HG03432 (cell line): ENCODE data around the gene PFKP.
"Not testable (repeated sequence)": the region's sequence is repeated elsewhere in the genome, so short reads cannot be mapped to it uniquely, and the experiment has no call there.

Experiments
- ATAC-seq: cut with Tn5 transposase; IDR thresholded peaks from one replicate; pipeline ENCODE4 v1.9.1; 2021; ENCODE audit warnings: mild to moderate bottlenecking, moderate library complexity; ENCODE audit not compliant: unreplicated experiment

The PFKP gene

DNA sequence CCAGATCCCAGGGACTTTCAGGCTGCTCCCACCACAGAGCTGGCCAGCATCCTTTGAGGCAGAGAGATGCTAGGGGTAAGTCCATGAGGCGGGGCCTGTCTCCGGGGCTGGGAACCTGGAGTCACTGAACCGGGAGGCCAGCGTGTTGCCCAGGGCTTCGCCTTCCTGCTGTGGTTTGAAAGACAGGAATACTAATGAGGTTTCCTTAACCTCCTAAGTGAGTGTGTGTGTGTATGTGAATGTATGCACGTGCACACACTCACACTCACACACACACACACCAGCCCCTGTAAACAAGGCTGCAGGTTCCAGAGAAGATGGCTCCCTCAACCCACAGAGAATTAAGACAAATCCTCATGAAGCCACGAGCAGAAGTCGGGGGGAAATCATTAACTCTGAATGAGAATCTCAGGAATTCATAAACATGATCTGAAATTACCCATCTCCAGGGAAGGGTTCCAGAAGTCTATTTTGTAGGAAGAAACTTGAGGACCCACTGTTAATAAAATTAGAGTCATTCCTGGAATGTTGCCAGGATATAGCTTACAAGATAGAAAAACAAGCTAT is 20.3 kb upstream of the PFKP start:
- ATAC-seq, result no peak

- no peak for ATAC-seq
Observed at GRCh38 chr10:3047596-3047995, 19.8 kb upstream of the PFKP start.

DNA sequence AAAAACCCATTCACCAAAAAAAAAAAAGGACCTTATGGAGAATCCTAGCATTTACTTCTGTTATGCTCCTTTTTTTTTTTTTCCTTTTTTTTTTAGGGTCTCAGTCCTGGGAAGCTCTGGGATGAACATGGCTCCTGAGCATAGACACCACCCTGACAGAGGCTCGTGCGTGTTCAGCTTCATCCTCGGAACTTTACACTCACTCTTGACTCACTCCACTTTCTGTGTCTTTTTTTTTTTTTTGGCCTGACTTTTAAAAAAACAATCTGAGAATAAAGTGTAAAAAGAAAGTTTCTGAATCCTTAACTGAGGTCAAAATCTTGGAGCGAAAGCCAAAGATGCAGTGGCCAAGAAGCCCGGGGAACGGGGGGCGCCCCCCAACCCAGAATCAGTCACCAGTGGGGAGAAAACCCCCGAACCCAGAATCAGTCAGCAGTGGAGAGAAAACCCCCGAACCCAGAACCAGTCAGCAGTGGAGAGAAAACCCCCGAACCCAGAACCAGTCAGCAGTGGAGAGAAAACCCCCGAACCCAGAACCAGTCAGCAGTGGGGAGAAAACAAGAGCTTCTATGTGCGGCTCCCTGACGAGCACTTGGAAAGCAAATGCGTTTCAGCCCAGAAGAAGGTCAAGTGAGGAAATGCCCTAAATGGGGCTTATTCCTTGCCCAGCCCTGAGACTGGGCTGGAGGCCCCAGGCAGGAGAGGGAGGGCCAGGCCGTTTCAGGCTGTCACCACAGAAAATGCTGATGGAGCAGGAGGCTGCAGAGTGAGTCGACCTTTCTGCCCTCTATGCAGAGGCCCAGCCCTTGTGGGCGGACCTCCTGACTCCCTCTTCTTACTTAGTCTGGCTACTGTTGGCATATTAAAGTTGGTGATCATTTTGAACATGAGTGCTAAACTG is 19.0 kb upstream of the PFKP start:
- no peak for ATAC-seq

GRCh38 chr10:3051692-3052091 is 15.7 kb upstream of the PFKP start:
- ATAC-seq, result no peak

DNA sequence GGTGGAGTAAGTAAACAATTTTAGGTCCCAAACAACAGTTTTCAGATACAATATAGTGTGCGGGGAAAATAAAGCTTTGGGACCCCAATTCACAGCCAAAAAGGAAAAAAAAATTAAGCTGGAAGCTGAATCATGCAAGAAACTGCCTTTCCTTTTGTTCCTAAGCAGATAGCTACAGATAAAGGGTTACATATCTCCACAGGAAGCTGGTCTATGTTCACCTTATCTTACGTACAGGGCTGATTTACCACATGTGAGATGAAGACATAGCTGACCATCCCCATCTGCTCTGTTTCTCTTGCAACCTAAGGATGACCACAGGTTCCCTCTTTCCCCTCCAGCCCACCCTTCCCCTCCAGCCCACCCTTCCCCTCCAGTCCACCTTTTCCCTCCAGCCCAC is 14.2 kb upstream of the PFKP start:
- no peak for ATAC-seq

DNA sequence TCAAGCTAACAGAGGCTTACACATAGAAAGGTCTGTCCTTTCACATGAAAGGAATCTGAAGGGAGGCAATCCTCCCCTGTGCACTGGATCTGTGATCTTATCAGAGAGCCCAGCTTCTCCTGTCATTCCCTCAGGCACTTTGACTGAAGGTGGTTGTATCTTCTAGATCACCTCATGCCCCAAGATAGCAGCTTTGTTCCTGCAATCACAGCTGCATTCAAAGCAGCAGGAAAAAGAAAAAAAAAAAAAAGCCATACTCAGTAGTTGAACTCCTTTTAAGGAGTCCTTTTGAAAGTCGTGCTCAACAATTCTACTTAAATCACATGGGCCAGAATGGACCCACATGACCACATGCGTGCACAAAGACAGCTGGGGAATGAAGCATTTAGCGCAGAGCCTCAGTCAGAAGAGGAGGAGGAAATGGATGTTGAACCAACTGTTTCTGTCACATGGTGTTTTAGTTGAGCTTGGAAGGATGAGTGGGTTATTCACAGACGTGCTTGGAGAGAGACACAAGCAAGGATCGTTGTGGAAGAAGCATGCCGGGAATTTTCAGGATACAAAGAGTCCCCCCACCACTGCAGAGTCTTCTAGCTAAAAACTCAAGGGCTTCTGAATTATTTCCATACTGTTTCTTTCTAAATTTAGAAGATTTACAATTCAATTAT is 13.0 kb upstream of the PFKP start:
- ATAC-seq, result no peak

DNA sequence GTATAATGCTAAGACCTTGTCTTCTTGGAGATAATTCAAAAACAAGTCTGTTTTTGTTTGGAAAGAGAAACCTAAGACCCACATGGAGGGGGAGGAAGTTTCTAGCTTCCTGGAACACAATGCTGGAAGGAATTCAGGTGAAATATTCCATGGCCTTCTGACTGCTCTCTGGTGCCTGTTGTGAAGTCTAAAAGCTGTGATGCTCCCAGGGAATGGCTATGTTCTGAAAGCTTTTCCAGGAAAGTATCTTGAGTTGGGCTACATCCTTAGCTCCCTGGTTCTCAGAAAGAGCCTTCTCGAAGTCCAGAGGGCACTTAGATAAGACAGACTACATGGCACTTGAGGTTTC is 12.5 kb upstream of the PFKP start:
- no peak for ATAC-seq

DNA sequence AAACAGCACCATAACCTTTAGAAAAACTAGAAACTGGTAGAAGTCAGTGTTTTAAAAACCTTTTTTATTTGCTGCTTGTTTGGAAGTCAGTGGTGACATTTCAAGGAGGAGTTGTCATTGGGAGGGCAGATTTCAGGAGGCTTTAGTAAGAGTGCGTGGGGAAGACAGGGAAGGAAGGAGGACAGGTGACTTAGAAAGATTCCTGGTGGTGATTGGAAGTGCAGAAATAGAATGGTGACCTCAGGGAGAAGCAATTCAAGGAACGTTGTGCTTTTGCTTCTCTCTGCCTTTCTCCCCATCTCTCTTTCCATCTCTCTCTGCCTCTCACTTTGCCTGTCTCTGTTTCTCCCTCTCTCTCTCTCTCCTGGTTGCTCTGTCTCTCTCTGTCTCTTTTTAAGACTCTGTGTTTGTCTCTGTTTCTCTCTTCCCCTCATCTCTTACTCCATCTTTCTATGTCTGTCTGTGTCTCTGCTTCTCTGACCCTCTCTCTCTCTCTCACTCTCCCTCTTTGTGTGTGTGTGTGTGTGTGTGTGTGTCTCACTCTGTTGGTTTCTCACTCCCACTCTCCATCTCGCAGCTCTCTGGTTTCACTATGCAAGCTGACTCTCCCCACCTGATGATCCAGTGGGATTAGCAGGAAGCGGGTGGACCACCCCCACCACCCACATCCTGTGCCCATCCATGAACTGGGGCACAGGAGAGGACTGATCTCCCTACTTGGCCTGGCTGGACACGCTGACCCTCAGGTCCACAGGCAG is 10.9 kb upstream of the PFKP start:
- no peak for ATAC-seq

DNA sequence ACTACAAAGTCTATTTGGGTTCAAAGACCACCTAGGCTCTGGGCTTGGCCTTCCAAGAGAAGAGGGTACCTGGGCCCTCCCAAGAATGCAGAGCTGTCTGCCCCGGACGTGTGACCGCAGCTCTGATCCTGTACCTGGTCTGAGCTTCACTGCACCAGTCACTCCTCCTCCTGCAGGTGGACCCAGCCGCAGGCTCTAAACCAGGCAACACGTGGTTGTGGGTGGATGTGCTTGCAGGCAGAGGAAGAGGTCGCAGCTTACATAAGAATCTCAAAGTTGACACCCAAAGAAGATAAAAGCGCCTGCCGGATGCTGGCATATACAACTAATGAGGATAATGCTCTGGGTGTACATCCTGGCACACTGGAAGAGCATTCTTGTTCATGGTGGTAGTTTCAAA is 9.4 kb upstream of the PFKP start:
- no peak for ATAC-seq

DNA sequence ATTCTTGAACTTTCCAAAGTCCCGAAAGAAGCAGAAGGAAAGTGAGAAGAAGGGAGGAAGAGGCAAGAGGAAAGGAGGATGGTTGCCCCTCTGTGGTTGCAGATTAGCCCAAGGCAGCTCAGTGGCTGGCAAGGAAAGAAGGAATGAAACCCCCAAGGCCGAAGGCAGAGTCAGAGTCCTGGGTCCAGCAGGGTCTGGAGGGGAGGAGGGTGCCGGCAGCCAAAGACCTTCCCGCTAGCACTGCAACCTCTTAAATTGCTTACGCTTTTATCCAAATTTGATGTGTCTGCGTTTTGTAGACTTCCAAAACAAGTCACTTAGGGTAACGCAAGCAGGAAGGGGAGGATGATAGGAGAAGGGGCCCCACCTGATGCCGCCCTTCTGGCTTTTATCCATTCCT is 7.4 kb upstream of the PFKP start:
- no peak for ATAC-seq

GRCh38 chr10:3060481-3060889 is 6.9 kb upstream of the PFKP start:
- no peak for ATAC-seq

DNA sequence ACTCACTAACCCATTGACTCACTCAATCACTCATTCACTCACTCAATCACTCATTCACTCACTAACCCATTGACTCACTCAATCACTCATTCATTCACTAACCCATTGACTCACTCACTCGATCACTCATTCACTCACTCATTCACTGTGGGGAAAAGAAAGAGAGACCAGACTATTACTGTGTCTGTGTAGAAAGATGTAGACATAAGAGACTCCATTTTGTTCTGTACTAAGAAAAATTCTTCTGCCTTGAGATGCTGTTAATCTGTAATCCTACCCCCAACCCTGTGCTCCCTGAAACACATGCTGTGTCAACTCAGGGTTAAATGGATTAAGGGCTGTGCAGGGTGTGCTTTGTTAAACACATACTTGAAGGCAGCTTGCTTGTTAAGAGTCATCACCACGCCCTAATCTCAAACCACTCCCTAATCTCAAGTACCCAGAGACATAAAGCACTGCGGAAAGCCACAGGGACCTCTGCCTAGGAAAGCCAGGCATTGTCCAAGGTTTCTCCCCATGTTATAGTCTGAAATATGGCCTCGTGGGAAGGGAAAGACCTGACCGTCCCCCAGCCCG is 5.9 kb upstream of the PFKP start:
- not testable (repeated sequence) for ATAC-seq

GRCh38 chr10:3062502-3063186 is 4.7 kb upstream of the PFKP start:
- ATAC-seq, result no peak

DNA sequence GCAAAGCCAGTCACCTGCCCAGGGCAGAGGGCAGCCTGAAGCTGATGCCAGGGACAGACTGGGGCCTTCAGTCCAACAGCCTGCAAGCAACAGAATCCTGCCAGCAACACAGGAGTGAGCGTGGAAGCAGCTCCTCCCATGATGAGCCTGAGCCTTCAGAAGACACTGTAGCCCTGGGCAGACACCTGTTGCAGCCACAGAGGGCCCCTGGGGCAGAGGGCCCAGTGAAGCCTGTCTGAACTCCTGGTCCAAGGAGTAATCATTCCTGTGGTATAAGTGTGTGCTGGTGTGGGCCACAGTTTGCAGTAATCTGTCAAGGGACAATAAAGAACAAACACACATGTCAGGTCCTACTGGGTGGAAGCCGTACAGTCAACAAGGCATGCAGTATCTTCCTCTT is 2.9 kb upstream of the PFKP start:
- ATAC-seq, result no peak

- ATAC-seq, result no peak
Observed at GRCh38 chr10:3065622-3066021, 1.7 kb upstream of the PFKP start.

- peak; percentile 0 for ATAC-seq
Observed at GRCh38 chr10:3066317-3067117, 831 bp upstream of the PFKP start.

DNA sequence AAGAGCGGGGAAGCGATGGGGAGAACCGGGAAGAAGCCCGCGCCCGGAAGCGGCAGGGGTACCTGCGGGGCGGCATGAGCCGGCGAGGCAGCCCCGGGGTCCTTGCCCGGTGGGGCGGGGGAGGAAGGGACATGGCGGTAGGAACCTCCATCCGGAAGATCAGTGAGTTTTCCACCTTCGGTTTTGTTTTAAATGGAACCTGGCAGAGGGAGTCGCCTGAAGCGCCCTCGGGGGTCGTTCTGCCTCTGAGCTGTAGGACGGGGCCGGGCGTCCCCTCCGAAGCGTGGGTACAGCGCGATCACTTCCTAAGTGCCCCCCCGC is 471 bp downstream of the PFKP start:
- peak; percentile 14 for ATAC-seq

GRCh38 chr10:3068201-3068967 is 1.0 kb downstream of the PFKP start:
- peak; percentile 42 for ATAC-seq
